ENCODE data around the gene RFX4. TPM values are rescaled to one million over a fixed set of nuclear protein-coding genes. Genes with fewer than 3 reads are reported as not detected.

Gene RFX4
- total RNA-seq, 1 experiment from 2014 or later, result not detected

DNA sequence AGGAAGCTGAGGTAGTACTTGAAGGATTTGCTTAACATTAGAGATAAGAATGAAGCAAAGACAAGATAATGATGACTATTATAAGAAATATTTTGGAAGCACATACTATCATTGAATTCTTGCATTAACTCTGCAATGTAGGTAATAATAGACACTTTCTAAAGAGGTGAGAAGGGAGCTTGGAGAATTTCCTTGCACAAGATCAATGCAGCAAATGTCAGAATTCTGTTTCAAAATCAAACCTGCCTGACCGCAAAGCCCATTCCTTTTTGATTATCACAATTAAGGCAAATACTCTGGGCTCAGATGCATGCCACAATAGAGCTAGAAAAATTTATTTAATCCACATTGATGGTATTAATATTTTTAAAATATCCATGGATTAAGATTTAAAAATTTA, 141.3 kb downstream of the RFX4 start:
- Histone ChIP-seq H3K9me3 (ENCODE audit: control insufficient read depth in 1 of 2, insufficient read depth in 1 of 2, low read depth in 1 of 2, low read length in 2 of 2) (no peaks in the 10 kb centered on the region), H3K79me2 (ENCODE audit: insufficient read depth, low read length) (no peaks in the 10 kb centered on the region), H3K27ac (ENCODE audit: low read depth, low read length) (no peak overlapping the region), H4K20me1 (ENCODE audit: insufficient read depth) (no peaks in the 10 kb centered on the region), H3K9me2 (ENCODE audit: insufficient read depth) (no peaks in the 10 kb centered on the region), H3K4me2 (ENCODE audit: low read length) (no peak overlapping the region), H3K36me3 (ENCODE audit: control insufficient read depth in 1 of 2, insufficient read depth in 2 of 2, low read length in 2 of 2) (no peaks in the 10 kb centered on the region), H3K4me3 (replicated peaks in 1 of 2; ENCODE audit: low read depth in 1 of 2, low read length in 2 of 2) (no peak overlapping the region), H3K9ac (ENCODE audit: low read length) (no peak overlapping the region), H3K4me1 (ENCODE audit: control insufficient read depth in 1 of 2, insufficient read depth in 2 of 2, low read length in 2 of 2) (peaks cover 3 to 7% of the 10 kb centered on the region in 2 experiments; a peak in 2 of 4 replicates), H2AFZ (ENCODE audit: low read depth, low read length, poor library complexity, severe bottlenecking) (no peak overlapping the region), H3K27me3 (ENCODE audit: insufficient read depth, low read length) (no peaks in the 10 kb centered on the region)
- intact Hi-C loops (cut with micrococcal nuclease), result no loop called here
- ChIA-PET POLR2A (no interaction called here), RAD21 (ENCODE audit: low non-redundant PET in 1 of 2, low total read pairs in 2 of 2, uncharacterized antibody in 2 of 2, unreplicated experiment in 2 of 2) (no interaction called here), CTCF (interaction anchor here (0.9 kb wide), 1 partner anchor 9 kb away, joined by 4 read pairs; no protein-coding TSS in a partner anchor)
- ATAC-seq (no peak), DNase-seq (ENCODE audit: low read depth, low spot score) (no peak)
- BruUV-seq (replicated peaks), result no TSS peak
- no peak for TF ChIP-seq CEBPB (IDR thresholded peaks at IDR 0.05; ENCODE audit: low read depth)
- no peak for TF ChIP-seq ZNF274 (IDR thresholded peaks at IDR 0.05; ENCODE audit: low read depth, low read length)
- no peak for TF ChIP-seq SRF (IDR thresholded peaks at IDR 0.05; ENCODE audit: low read depth)
- no peak for TF ChIP-seq ELF1 (IDR thresholded peaks at IDR 0.05; ENCODE audit: borderline replicate concordance, low read depth)
- TF ChIP-seq TCF7L2 (IDR thresholded peaks at IDR 0.05; ENCODE audit: borderline replicate concordance, extremely low read depth, insufficient read depth, insufficient read length), result no peak
- no peak for TF ChIP-seq CBX3 (IDR thresholded peaks at IDR 0.05; ENCODE audit: low read depth)
- TF ChIP-seq, protein P1, sequence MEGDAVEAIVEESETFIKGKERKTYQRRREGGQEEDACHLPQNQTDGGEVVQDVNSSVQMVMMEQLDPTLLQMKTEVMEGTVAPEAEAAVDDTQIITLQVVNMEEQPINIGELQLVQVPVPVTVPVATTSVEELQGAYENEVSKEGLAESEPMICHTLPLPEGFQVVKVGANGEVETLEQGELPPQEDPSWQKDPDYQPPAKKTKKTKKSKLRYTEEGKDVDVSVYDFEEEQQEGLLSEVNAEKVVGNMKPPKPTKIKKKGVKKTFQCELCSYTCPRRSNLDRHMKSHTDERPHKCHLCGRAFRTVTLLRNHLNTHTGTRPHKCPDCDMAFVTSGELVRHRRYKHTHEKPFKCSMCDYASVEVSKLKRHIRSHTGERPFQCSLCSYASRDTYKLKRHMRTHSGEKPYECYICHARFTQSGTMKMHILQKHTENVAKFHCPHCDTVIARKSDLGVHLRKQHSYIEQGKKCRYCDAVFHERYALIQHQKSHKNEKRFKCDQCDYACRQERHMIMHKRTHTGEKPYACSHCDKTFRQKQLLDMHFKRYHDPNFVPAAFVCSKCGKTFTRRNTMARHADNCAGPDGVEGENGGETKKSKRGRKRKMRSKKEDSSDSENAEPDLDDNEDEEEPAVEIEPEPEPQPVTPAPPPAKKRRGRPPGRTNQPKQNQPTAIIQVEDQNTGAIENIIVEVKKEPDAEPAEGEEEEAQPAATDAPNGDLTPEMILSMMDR (IDR thresholded peaks at IDR 0.05 in 2 of 3, conservative IDR thresholded peaks at IDR 0.05 in 1 of 3; ENCODE audit: borderline replicate concordance in 1 of 3, insufficient read depth in 1 of 3, low read depth in 2 of 3, low read length in 2 of 3), result no peak
- TF ChIP-seq EZH2phosphoT487 (IDR thresholded peaks at IDR 0.05; ENCODE audit: borderline replicate concordance), result no peak
- no peak for TF ChIP-seq YY1 (IDR thresholded peaks at IDR 0.05; ENCODE audit: extremely low read depth, insufficient replicate concordance, low read depth, low read length)
- TF ChIP-seq, protein P2, sequence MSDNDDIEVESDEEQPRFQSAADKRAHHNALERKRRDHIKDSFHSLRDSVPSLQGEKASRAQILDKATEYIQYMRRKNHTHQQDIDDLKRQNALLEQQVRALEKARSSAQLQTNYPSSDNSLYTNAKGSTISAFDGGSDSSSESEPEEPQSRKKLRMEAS (IDR thresholded peaks at IDR 0.05), result no peak
- TF ChIP-seq EZH2 (IDR thresholded peaks at IDR 0.05), result no peak
- TF ChIP-seq RAD21 (IDR thresholded peaks at IDR 0.05; ENCODE audit: low read depth), result no peak
- TF ChIP-seq POLR2A (IDR thresholded peaks at IDR 0.05; ENCODE audit: borderline replicate concordance, extremely low read depth, insufficient read depth, insufficient read length), result no peak
- TF ChIP-seq ZFX (IDR thresholded peaks at IDR 0.05), result no peak
- no peak for TF ChIP-seq JUND (IDR thresholded peaks at IDR 0.05)
- TF ChIP-seq, protein P3, sequence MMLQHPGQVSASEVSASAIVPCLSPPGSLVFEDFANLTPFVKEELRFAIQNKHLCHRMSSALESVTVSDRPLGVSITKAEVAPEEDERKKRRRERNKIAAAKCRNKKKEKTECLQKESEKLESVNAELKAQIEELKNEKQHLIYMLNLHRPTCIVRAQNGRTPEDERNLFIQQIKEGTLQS (IDR thresholded peaks at IDR 0.05), result no peak
- no peak for TF ChIP-seq FOSL1 (IDR thresholded peaks at IDR 0.05; ENCODE audit: low read depth)
- TF ChIP-seq, protein P4, sequence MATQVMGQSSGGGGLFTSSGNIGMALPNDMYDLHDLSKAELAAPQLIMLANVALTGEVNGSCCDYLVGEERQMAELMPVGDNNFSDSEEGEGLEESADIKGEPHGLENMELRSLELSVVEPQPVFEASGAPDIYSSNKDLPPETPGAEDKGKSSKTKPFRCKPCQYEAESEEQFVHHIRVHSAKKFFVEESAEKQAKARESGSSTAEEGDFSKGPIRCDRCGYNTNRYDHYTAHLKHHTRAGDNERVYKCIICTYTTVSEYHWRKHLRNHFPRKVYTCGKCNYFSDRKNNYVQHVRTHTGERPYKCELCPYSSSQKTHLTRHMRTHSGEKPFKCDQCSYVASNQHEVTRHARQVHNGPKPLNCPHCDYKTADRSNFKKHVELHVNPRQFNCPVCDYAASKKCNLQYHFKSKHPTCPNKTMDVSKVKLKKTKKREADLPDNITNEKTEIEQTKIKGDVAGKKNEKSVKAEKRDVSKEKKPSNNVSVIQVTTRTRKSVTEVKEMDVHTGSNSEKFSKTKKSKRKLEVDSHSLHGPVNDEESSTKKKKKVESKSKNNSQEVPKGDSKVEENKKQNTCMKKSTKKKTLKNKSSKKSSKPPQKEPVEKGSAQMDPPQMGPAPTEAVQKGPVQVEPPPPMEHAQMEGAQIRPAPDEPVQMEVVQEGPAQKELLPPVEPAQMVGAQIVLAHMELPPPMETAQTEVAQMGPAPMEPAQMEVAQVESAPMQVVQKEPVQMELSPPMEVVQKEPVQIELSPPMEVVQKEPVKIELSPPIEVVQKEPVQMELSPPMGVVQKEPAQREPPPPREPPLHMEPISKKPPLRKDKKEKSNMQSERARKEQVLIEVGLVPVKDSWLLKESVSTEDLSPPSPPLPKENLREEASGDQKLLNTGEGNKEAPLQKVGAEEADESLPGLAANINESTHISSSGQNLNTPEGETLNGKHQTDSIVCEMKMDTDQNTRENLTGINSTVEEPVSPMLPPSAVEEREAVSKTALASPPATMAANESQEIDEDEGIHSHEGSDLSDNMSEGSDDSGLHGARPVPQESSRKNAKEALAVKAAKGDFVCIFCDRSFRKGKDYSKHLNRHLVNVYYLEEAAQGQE (IDR thresholded peaks at IDR 0.05; ENCODE audit: low read depth), result no peak
- TF ChIP-seq SIN3A (IDR thresholded peaks at IDR 0.05; ENCODE audit: low read depth), result no peak
- TF ChIP-seq EGR1 (IDR thresholded peaks at IDR 0.05; ENCODE audit: low read depth), result no peak

All from HCT116 (cell line).